Activated T-helper 1 cell treated with anti-CD3 and anti-CD28 coated beads, Interleukin-2, amount 50 U/mL, for 16 hours (primary cell): Measurements from ENCODE around the gene PSMD13.

Experiments
- DNase-seq, 2 donors: peaks; one replicate each; pipeline ENCODE4 v3.0.0-alpha.2; 2020; ENCODE audit warnings: low read depth in 1 of 2, low spot score in 1 of 2

Gene PSMD13

GRCh38 chr11:270451-271318 is 33.9 kb downstream of the PSMD13 start:
- no peak for DNase-seq

GRCh38 chr11:271319-271715 is 34.5 kb downstream of the PSMD13 start:
- DNase-seq, result no peak

GRCh38 chr11:272195-272930 is 35.6 kb downstream of the PSMD13 start:
- DNase-seq, result no peak

- no peak for DNase-seq
Measured at GRCh38 chr11:272931-273198, 36.1 kb downstream of the PSMD13 start.

- no peak for DNase-seq
Measured at GRCh38 chr11:276219-276618, 39.4 kb downstream of the PSMD13 start.

GRCh38 chr11:278001-278951 is 41.5 kb downstream of the PSMD13 start, which contains the start of gene NLRP6:
Gene NLRP6 (plus strand): TSS chr11:278407. CDS start chr11:278570, 163 bp downstream.
- no peak for DNase-seq

GRCh38 chr11:279040-279965 is 42.5 kb downstream of the PSMD13 start:
- no peak for DNase-seq

GRCh38 chr11:279966-280705 is 43.4 kb downstream of the PSMD13 start:
- DNase-seq, result no peak

- DNase-seq, result no peak
Measured at GRCh38 chr11:280706-281485, 44.1 kb downstream of the PSMD13 start.

- DNase-seq, result no peak
Measured at GRCh38 chr11:281486-282161, 44.8 kb downstream of the PSMD13 start.

- no peak for DNase-seq
Measured at GRCh38 chr11:282171-282570, 45.4 kb downstream of the PSMD13 start.

GRCh38 chr11:282630-283360 is 46.0 kb downstream of the PSMD13 start:
- no peak for DNase-seq

GRCh38 chr11:283405-284104 is 46.8 kb downstream of the PSMD13 start:
- no peak for DNase-seq

GRCh38 chr11:284105-285020 is 47.6 kb downstream of the PSMD13 start:
- no peak for DNase-seq

GRCh38 chr11:285021-285893 is 48.5 kb downstream of the PSMD13 start:
- DNase-seq, result no peak
